IPS DF 19.7 (cell line): ENCODE measurements around the gene SLC22A1.
"Not testable (repeated sequence)": the region's sequence is repeated elsewhere in the genome, so short reads cannot be mapped to it uniquely, and the experiment has no call there.

Experiments
- DNase-seq: peaks from one replicate; pipeline ENCODE4 v3.0.0-alpha.2; 2013; ENCODE audit warnings: low read depth, low spot score

The SLC22A1 gene

DNA sequence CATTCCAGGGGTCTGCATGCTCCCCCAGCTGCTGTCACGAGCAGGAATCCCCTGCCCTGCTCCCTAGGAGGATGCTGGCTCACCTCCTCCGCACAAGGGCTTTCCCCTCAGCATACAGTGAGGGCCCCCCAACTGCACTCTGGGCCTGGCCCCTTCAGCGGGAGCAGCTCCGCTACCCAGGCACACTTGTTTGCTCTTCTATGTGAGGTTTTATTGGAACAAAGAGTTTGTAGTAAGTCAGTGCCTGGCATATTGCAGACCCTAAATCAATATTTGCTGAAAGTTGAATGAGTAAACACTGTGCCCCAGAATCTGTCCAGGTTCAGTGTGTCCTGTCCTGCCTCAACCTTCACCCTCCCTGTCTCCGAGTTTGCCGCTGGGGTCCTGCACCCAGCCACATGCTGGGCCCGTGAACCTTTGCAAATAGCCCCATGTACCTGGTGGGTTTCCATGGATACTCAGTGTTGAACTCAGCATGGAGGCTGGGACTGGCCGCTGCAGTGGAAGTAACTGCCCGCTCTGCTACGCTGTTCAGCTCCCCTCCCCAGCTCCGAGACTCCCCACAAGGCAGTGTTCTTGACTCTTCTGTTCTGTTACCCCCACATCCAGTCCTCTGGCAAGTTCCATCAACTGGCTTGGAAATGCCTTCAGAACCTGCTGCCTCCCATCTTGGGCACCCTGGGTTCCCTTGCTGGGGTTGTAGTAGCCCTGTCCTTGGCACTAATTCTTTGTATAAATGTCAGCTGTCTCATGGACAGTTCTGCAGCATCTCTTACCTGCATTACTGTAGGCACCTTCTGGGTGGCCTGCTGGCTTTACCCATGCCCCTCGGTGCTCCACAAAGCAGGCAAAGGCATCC is 15.7 kb downstream of the SLC22A1 start:
- no peak for DNase-seq

GRCh38 chr6:160137989-160138835 is 16.6 kb downstream of the SLC22A1 start:
- no peak for DNase-seq

DNA sequence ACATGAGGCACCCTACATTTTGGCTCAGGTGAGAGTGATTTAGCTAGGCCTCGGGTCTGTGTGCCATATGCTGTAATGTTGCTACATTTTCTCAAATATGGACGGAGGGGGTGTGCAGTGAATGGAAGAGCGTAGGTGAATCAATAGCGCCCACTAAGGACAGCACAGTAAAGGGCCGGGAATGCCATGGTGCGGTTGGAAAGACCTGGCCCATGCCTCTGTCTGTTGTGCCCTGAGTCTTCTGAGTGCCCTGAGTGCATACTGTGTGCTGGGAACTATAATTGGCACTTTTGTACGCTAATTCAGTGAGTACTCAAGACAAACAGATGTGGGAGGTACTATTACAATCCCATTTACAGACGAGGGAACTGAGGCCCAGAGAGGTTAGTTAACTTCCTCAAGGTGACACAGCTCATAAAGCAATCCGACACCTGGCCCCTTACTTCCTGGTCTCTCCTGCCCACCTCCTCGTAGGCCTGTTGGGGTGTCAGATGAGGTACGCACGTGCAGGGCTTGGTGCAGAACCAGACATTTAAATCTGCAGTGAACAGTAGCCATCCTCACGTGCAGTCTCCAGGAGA is 17.3 kb downstream of the SLC22A1 start:
- DNase-seq, result no peak

GRCh38 chr6:160139420-160139851 is 17.8 kb downstream of the SLC22A1 start:
- no peak for DNase-seq

- DNase-seq, result not testable (repeated sequence)
Measured at GRCh38 chr6:160140493-160140892, 18.9 kb downstream of the SLC22A1 start.

- DNase-seq, result no peak
Measured at GRCh38 chr6:160141001-160141726, 19.5 kb downstream of the SLC22A1 start.

DNA sequence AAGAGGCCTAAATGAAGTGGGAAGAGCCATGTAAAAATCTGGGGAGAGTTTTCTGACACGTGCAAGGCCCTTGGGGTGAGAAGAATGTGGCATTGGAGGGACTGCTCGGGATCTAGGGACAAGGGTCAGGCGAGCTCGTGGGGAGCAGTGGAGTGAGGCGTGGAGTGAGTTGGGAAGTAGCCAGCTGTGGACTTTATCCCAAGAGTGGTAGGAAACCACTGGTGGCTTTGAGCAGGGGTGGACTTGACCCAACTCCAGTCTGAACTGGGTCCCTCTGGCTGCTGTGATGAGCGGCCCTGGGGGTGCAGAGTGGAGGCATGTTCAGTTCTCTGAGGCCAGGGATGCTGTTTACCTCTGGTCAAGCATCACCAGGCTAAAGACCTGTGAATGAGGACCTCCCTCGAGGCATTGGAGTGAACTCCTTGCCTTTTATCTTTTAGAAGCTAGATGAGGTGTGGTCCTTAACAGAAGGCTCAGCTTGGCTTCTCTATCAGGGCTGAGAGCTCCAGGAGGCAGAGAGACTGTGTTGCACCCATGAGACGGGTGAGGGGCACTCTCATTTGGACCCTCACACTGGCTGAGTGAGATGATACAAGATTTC is 20.6 kb downstream of the SLC22A1 start:
- no peak for DNase-seq

- DNase-seq, result no peak
Measured at GRCh38 chr6:160146454-160147145, 25.0 kb downstream of the SLC22A1 start.

DNA sequence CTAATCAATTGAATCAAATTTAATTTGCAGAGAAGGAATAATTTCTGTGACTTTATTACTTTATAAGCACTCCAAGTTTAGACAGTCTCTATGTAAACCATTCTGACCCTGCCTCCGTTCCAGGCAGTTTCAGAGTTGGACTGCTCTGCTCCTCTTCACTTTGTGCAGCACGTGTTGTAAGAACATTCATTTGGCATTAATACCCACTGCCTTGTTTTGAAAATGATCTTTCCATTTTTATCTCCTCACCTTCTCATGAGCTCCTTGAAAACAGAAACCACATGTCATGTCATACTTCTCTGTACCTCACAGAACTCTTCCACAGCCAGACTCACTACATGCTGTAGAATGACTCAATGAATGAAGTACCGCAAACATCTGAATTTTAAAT is 25.5 kb downstream of the SLC22A1 start:
- DNase-seq, result no peak

DNA sequence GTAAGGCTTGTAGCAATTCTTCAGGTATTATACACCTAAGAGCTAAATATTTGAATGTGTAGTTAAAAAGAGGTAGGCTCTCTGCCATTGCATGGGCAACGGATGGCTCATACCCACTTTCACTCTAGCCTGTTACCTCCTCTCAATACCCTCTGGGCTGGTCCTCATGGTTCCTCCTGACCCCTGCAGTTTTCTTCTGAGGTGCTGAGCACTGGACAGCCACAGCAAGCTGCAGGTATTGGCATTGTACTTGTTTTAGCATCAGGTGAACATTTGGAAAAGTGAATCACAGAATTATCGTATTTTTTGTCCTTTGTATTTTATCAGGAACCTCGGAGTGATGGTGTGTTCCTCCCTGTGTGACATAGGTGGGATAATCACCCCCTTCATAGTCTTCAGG is 32.9 kb downstream of the SLC22A1 start:
- DNase-seq, result no peak

- DNase-seq, result no peak
Measured at GRCh38 chr6:160156842-160157241, 35.2 kb downstream of the SLC22A1 start.

DNA sequence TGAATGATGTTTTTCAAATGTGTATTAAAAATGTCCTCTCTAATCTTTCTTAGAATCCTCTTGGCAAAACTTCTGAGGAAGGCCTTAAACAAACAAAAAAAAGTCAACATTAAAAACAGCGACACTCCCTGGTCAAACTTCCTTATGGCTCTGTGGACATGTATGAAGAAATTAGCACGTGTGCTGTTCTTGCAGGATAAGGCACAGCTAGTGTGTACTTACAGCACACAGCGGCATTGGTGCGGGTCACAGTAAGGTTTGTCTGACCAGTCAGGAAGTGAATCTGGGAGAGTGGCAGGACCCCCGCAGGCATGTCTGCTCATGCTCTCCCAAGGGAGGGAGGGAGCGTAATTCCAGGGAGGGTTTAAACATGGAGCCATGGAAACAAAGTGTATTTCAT is 38.8 kb downstream of the SLC22A1 start:
- no peak for DNase-seq

- DNase-seq, result no peak
Measured at GRCh38 chr6:160160929-160161646, 39.5 kb downstream of the SLC22A1 start.

- no peak for DNase-seq
Measured at GRCh38 chr6:160161647-160161986, 40.0 kb downstream of the SLC22A1 start.

GRCh38 chr6:160162030-160162566 is 40.5 kb downstream of the SLC22A1 start:
- DNase-seq, result no peak

DNA sequence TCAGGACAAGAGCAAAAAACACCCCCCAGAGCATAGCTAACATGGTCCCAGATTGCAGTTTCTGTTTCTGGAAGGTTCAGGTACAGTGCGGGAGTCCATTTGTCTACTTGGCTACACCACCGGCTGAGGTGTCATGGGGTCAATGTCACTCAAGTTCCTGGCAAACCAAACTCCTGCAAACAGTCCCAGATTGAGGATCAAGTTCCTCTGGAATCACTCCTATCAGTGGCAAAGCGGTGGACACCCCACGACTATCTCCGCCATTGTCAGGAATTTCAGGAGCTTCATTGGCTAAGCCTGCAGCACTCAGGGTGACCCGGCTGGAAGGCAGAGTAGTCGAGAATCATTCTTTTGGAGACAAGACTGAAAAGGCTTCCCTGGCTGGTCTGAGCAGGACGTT is 41.8 kb downstream of the SLC22A1 start:
- no peak for DNase-seq

DNA sequence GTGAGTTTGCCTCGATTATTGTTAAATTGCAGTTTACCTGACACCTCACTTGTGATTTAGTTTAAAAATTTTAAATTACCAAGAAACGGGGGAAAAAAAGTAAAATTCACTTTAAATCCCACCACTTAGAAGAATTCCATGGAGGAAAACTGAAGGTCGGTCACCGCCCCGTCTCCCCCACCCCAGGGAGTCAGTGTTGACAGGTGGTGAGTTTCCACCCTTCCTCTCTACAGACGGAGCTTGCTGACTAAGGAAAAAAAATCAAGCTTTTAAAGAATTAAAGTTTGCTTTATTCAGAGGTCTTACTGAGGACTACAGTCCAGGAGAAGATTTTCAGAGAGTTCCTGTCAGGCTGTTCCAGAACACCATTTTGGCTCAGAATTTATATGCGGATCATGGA is 42.3 kb downstream of the SLC22A1 start:
- no peak for DNase-seq

- not testable (repeated sequence) for DNase-seq
Measured at GRCh38 chr6:160165928-160166327, 44.3 kb downstream of the SLC22A1 start.

DNA sequence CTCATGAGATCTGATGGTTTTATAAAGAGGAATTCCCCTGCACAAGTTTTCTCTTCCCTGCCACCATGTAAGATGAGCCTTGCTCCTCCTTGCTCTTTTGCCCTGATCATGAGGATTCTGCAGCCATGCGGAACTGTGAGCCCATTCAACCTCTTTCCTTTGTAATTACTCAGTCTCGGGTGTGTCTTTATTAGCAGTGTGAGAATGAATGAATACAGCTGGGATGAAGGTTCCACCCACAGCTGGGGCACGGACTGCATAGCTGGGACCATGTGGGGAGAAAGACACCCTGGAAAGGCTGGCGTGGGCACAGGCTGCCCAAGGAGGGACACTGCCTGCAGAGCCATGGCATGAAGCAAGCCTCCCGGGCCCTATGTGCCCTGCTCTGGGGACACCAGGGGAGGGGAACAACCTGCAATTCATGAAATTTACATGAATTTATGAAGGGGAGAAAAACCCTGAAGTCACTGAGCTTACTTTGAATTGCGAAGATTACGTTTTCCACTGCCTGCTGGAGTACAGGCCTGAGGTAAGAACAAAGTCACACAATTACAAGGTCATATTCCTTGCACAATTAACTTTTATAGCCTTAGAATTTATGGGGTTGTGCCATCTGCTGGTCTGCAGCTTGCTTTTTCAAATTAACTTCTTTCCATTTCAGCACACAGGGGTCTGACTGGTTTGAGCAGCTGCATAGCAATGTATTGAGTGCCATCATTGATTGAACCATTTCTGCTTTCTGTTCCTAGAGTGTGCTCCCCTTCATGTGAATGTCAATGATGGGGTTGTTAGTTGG is 46.2 kb downstream of the SLC22A1 start:
- no peak for DNase-seq
